Placental pericyte (primary cell): ENCODE data around the gene ZNF26. TPM values are rescaled to one million over a fixed set of nuclear protein-coding genes. Genes with fewer than 3 reads are reported as not detected.

Source experiments
- small RNA-seq: library from RNA; depleted of rRNA; stranded (forward); fragments of <200 nt; gene quantifications from one replicate; pipeline ENCODE3, GENCODE V24; 2012; ENCODE audit warnings: low replicate concordance
- total RNA-seq: library from RNA; depleted of rRNA; stranded (reverse); fragments of >200 nt; gene quantifications from 2 replicates; pipeline ENCODE4 v1.2.3, GENCODE V29; 2012

Gene ZNF26, protein sequence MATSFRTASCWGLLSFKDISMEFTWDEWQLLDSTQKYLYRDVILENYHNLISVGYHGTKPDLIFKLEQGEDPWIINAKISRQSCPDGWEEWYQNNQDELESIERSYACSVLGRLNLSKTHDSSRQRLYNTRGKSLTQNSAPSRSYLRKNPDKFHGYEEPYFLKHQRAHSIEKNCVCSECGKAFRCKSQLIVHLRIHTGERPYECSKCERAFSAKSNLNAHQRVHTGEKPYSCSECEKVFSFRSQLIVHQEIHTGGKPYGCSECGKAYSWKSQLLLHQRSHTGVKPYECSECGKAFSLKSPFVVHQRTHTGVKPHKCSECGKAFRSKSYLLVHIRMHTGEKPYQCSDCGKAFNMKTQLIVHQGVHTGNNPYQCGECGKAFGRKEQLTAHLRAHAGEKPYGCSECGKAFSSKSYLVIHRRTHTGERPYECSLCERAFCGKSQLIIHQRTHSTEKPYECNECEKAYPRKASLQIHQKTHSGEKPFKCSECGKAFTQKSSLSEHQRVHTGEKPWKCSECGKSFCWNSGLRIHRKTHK
- total RNA-seq = 18.2 and 28.6 TPM in 2 replicates

DNA sequence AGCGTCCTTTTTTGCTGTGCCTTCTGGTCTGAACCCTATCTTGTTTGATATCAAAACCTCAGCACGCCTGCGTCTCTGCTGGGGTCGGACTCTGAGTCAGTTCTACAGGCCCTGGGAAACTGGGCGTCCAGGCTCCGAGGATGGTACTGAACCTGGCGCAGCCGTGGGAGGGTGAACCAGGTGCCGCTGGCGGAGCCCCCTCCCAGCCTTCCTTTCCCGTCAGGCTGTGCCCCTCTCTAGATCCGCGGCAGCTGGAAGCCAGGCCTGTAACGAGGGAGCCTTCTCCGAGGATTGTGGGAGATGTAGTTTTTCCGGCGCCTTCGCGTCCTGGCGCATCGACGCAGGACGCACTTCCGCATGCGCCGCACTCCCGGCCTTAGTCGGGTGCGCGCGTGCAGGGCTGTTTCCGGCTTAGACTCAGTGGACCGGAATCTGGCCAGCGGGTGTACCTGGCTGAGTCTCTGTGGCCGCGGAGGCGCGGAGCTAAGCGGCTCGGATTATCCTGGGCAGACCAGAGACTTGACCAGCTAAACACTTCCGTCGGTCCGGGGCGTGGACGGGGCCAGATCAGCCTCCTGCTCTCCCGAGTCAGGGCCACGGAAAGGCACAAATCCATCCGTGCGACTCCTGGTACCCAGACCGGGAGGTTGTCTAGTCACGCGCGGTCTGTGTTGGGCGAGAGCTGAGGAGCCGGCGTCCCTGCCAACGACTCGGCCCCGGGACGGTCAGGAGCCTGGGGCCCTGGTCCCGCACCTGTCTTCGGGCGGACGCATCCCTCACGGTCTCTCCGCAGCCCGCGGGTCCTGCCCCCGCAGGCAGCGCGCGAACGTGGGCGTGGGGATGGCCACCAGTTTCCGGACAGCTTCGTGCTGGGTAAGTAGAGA, at the start of gene ZNF26:
ZNF26 (plus strand) TSS at position 367 of the 884 bp plus-strand sequence; CDS start at position 841, 474 bp downstream.

DNA sequence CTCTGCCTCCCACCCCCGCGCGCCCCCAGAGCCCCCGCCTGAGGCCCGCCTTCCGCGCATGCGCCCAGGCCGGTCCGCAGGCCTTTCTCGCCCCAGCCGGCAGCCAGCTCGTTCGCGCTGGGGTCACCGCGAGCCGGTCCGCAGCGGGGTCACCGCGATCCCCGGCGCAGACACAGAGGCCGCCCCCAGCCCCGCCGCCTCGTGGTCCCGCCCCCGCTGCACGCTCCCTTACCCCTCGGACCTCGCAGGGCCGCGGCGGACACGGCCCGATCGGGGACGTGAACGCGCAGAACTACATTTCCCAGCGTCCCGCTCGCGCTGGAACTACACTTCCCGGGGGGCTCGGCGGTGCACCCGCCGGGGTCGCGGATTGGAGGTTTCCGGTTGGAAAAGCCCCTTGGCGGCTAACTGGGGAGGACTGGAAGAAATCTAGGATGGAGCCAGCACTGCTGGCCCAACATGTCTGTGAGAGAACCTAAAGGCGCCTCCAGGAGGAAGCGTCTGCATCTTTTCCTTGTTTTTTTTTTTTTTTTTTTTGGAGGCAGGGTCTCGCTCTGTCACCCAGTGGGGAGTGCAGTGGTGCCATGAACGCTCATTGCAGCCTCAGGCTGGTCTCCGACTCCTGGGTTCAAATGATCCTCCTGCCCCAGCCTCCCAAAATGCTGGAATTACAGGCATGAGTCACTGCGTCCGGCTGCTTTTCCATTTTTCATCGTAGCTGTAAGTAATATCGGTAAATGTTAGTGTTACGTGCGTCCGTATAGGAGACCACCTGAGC, 30.0 kb upstream of the ZNF26 start, which contains the start of gene ZNF605:
ZNF605 (minus strand) TSS at position 296 of the 778 bp plus-strand sequence. CDS start 10,671 bp downstream, outside the sequence.

DNA sequence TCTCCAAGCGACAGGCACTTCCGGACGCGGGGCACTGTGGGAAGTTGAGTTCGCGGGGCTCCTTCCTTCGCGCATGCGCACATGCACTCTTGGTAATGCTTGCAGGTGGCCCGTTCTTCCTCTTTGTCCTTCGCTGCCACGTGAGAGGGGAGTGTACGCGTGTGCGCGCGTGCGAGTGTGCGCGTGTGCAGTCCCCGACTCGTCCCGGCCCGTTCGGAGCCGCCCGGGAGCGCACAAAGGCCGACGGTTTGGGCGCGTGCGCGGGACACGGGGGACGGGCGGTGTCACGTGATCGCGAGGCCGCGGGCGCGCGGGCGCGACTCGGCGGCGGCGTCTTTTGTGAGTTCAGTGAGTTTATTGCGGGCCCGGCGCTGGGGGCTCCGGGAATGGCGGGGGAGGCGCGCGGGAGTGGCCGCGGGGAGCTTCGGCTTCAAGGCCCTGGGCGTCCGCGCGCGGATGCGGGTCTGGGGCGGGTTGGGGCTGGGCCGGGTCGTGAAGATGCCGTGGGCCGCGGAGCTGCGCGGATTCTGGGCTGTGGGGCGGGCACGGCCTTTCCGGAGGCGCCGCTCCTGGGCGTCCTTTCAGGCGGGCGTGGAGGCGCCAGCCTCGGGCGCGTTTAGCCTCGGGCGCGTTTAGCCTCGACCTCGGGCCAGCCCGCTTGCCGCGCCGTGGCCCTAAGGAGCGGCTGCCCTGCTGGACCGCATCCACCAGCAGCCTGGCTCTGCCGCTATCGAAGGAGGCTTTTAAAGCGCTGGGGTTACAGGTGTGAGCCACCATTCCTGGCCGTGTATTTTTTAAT, 51.2 kb downstream of the ZNF26 start, which contains the start of gene ZNF84:
ZNF84 (plus strand) TSS at position 303 of the 799 bp plus-strand sequence. CDS start 3,959 bp downstream, outside the sequence.

Small RNAs within 50 kb of the gene (small RNA-seq; reads per million reads assigned to genes)
- gene RNU4ATAC12P = not detected

Other genes with a start within 250 kb of the ZNF26 start
- gene ANKLE2, start 224.5 kb upstream of the ZNF26 start, total RNA-seq = 114 and 154 TPM in 2 replicates
- 155 and 184 TPM in 2 replicates for gene GOLGA3, start 157.5 kb upstream of the ZNF26 start, total RNA-seq
- gene CHFR, start 98.8 kb upstream of the ZNF26 start, total RNA-seq = 48.8 and 52.1 TPM in 2 replicates
- 10.1 and 10.7 TPM in 2 replicates for gene ZNF605, start 30.1 kb upstream of the ZNF26 start, total RNA-seq
- gene ZNF84, start 51.1 kb downstream of the ZNF26 start, total RNA-seq = 14.0 and 23.9 TPM in 2 replicates
- gene ZNF140, start 94.6 kb downstream of the ZNF26 start, total RNA-seq = 14.2 and 17.2 TPM in 2 replicates
- gene ZNF891, start 143.9 kb downstream of the ZNF26 start, total RNA-seq = 0.44 and 0.86 TPM in 2 replicates
- 3.9 and 5.9 TPM in 2 replicates for gene ZNF10, start 144.3 kb downstream of the ZNF26 start, total RNA-seq
- 22.3 and 27.5 TPM in 2 replicates for gene ZNF268, start 195.1 kb downstream of the ZNF26 start, total RNA-seq
- gene ANHX, start 249.5 kb downstream of the ZNF26 start, total RNA-seq = not detected in 2 replicates